Measurements from ENCODE around the gene VILL.
"Not testable (repeated sequence)": the region's sequence is repeated elsewhere in the genome, so short reads cannot be mapped to it uniquely, and the experiment has no call there.

Gene VILL

DNA sequence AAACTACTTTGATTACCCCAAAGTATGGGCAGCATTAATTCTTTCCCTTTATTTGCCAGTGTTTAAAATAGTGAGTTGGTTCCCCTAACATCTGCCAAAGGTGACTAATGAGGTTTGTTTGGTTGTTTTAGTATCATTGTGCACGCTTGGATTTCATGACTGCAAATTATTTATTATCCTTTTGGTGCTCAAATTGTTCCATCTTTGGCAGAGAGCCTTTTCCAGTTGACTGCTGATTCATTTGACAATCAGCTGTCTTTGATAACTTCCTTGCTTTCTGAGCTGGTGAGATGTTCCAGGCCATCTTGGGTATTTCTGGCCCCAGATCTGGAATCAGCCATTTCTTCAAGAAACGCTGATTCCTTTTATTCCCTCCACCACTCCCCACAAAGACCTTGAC, 57.3 kb downstream of the VILL start:
- no peak for TF ChIP-seq CTCF (IDR thresholded peaks at IDR 0.05; ENCODE audit: extremely low read depth, insufficient read depth, missing control alignments)
- in situ Hi-C loops (cut with MboI; ENCODE audit: low pct_unique_long_range_greater_than_20kb, low sequenced_read_pairs, unreplicated experiment), result no loop called here
- DNase-seq (ENCODE audit: low spot score), result no peak

DNA sequence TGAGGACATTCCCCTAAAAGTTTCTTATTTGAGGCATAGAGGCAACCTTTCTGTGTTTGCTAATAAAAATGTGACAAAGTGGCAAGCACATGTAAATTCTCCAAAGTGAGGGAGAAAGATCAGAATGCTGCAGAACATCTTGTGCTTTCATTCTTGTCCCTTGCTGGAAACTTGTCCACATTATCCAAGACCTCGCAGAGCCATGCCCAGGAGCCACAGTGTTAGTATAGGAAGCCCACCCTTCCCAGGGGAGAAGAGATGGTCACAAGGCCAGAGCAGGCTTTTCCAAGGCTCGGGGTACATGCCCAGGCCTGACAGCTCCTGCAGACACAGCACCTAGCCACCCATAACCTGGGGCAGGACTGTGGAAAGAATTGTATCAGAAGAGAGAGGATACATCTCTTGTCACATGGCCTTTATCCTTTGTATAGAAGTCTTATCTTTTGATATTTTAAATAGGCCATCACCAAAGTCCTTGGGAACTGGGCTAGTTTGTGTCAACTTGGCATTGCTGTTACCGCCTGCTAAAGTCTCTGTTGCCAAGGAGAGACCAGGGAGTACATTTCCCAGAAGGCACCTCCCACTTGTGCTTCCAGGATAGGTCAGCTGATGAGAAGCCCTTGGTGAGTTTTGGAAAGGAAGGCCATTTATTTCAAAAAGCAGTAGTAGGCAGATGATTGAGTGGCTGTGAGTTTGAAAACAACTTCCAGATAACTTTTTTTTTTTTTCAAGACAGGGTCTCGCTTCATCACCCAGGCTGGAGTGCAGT, 59.0 kb downstream of the VILL start:
- no peak for DNase-seq (ENCODE audit: low spot score)
- no peak for TF ChIP-seq CTCF (IDR thresholded peaks at IDR 0.05; ENCODE audit: extremely low read depth, insufficient read depth, missing control alignments)
- in situ Hi-C loops (cut with MboI; ENCODE audit: low pct_unique_long_range_greater_than_20kb, low sequenced_read_pairs, unreplicated experiment), result no loop called here

GRCh38 chr3:38051131-38051530, 60.5 kb downstream of the VILL start:
- TF ChIP-seq CTCF (IDR thresholded peaks at IDR 0.05; ENCODE audit: extremely low read depth, insufficient read depth, missing control alignments), result no peak
- DNase-seq (ENCODE audit: low spot score), result no peak
- in situ Hi-C loops (cut with MboI; ENCODE audit: low pct_unique_long_range_greater_than_20kb, low sequenced_read_pairs, unreplicated experiment), result no loop called here

DNA sequence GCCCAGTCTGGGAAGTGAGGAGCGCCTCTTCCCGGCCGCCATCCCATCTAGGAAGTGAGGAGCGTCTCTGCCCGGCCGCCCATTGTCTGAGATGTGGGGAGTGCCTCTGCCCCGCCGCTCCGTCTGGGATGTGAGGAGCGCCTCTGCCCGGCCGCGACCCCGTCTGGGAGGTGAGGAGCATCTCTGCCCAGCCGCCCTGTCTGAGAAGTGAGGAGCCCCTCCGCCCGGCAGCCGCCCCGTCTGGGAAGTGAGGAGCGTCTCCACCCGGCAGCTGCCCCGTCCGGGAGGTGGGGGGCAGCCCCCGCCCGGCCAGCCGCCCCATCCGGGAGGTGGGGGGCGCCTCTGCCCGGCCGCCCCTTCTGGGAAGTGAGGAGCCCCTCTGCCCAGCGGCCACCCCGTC, 62.7 kb downstream of the VILL start:
- DNase-seq (ENCODE audit: low spot score); in situ Hi-C loops (cut with MboI; ENCODE audit: low pct_unique_long_range_greater_than_20kb, low sequenced_read_pairs, unreplicated experiment): not testable (repeated sequence)

GRCh38 chr3:38053813-38054498, 63.4 kb downstream of the VILL start:
- in situ Hi-C loops (cut with MboI; ENCODE audit: low pct_unique_long_range_greater_than_20kb, low sequenced_read_pairs, unreplicated experiment); DNase-seq (ENCODE audit: low spot score): not testable (repeated sequence)

- peak; percentile 66 for DNase-seq (ENCODE audit: low spot score)
- in situ Hi-C loops (cut with MboI; ENCODE audit: low pct_unique_long_range_greater_than_20kb, low sequenced_read_pairs, unreplicated experiment), result no loop called here
- TF ChIP-seq CTCF (IDR thresholded peaks at IDR 0.05; ENCODE audit: extremely low read depth, insufficient read depth, missing control alignments), result no peak
Measured at GRCh38 chr3:38054499-38055001, 64.0 kb downstream of the VILL start.

Measured in GM13977 (cell line).